ENCODE measurements around the gene NR5A1. TPM values are rescaled to one million over a fixed set of nuclear protein-coding genes. Genes with fewer than 3 reads are reported as not detected.

NR5A1 gene
- total and polyA plus RNA-seq, 10 of the 15 experiments (the other 5 are each of a cell fraction or from before 2014, with no cell fraction given): 0.06 to 0.24 (median 0.08) TPM; not detected in 5

DNA sequence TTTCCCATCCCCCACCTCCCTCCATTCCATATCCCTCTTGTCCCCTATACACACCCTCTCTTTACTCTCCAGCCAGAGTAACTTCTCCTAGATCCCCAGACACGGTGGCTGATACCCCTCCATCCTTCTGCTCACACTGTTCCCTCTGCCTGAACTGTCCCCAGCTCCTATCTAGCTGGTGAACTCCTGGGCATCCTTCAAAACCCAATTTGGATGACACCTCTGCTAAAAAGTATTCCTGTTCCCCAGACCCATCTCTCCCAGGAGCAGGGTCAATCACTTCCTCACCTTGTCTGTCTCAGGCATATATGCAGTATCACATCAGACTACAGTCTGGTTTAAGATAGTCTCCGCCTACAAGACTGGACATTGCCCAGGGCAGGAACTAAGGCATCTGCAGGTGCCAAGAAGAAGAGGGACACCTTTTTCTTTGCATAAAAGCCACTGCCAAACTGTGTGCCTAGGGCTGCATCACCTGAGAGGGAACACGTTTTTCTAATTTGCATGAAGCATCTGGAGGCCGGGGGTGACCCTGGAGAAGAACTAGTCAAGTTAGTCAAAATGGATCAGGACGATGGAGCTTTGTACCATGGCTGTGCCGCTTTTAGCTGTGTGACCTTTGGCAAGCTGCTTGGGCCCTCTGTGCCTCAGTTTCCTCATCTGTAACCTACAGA is 27.1 kb downstream of the NR5A1 start (continued):
- TF ChIP-seq, protein P1, sequence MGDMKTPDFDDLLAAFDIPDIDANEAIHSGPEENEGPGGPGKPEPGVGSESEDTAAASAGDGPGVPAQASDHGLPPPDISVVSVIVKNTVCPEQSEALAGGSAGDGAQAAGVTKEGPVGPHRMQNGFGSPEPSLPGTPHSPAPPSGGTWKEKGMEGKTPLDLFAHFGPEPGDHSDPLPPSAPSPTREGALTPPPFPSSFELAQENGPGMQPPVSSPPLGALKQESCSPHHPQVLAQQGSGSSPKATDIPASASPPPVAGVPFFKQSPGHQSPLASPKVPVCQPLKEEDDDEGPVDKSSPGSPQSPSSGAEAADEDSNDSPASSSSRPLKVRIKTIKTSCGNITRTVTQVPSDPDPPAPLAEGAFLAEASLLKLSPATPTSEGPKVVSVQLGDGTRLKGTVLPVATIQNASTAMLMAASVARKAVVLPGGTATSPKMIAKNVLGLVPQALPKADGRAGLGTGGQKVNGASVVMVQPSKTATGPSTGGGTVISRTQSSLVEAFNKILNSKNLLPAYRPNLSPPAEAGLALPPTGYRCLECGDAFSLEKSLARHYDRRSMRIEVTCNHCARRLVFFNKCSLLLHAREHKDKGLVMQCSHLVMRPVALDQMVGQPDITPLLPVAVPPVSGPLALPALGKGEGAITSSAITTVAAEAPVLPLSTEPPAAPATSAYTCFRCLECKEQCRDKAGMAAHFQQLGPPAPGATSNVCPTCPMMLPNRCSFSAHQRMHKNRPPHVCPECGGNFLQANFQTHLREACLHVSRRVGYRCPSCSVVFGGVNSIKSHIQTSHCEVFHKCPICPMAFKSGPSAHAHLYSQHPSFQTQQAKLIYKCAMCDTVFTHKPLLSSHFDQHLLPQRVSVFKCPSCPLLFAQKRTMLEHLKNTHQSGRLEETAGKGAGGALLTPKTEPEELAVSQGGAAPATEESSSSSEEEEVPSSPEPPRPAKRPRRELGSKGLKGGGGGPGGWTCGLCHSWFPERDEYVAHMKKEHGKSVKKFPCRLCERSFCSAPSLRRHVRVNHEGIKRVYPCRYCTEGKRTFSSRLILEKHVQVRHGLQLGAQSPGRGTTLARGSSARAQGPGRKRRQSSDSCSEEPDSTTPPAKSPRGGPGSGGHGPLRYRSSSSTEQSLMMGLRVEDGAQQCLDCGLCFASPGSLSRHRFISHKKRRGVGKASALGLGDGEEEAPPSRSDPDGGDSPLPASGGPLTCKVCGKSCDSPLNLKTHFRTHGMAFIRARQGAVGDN (IDR thresholded peaks at IDR 0.05): no peak
- no peak for TF ChIP-seq EZH2 (IDR thresholded peaks at IDR 0.05; ENCODE audit: borderline replicate concordance, control insufficient read depth, low read depth, low read length)
- TF ChIP-seq RFX5 (IDR thresholded peaks at IDR 0.05; ENCODE audit: low read depth, low read length): no peak
- TF ChIP-seq SP1 (IDR thresholded peaks at IDR 0.05; ENCODE audit: low read depth, low read length): no peak

DNA sequence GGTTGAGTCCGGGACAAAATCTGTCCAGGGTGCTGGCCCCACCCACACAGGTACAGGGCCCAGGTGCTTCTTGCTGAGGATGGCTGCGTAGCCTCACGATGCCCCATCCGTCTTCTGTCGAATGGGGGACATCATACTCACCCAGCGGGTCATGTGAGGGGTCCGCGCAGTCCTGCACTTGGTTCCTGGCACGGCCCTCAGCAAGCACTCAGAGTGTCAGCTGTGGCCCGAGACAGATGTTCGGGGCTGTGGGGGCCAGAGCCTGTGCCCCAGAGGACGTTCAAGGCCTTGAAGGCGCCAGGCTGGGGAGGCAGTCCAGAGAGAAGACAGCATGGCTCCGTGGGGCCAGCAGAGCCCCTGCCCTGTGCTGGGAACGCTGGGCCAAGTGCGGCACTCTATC is 27.8 kb downstream of the NR5A1 start:
- Histone ChIP-seq H3K9me3 (replicated peaks; ENCODE audit: control insufficient read depth, insufficient read depth, low read length) (no peaks in the 10 kb centered on the region), H3K36me3 (ENCODE audit: control insufficient read depth in 2 of 2, insufficient read depth in 2 of 2, low read length in 1 of 2) (no peaks in the 10 kb centered on the region), H3K4me2 (ENCODE audit: control insufficient read depth, insufficient read depth) (no peak overlapping the region), H3K27me3 (replicated peaks in 1 of 2; ENCODE audit: control insufficient read depth in 2 of 2, insufficient read depth in 2 of 2, low read length in 1 of 2) (peaks cover 2 to 3% of the 10 kb centered on the region in 2 experiments; a peak in 3 of 4 replicates), H3K9ac (ENCODE audit: control insufficient read depth, insufficient read depth, low read length) (no peak overlapping the region), H3K27ac (ENCODE audit: control insufficient read depth, insufficient read depth) (no peak overlapping the region), H2AFZ (ENCODE audit: control insufficient read depth, low read depth, low read length) (no peak overlapping the region), H4K20me1 (ENCODE audit: control insufficient read depth, insufficient read depth) (no peaks in the 10 kb centered on the region), H3K79me2 (ENCODE audit: control insufficient read depth, insufficient read depth, low read length) (no peaks in the 10 kb centered on the region), H3K4me1 (ENCODE audit: control insufficient read depth, insufficient read depth, low read length) (no peaks in the 10 kb centered on the region), H3K4me3 (no peak overlapping the region)
- in situ Hi-C loops (cut with MboI) (no loop called here), intact Hi-C loops (cut with micrococcal nuclease; ENCODE audit: unreplicated experiment) (no loop called here)
- WGBS (ENCODE audit: insufficient coverage, insufficient replicate concordance, low lambda C conversion rate, missing lambda C conversion rate): 60% methylated on average over 15 of the region's 16 CpGs
- CTCF ChIA-PET: no interaction called here
- SMC1A ChIA-PET (ENCODE audit: uncharacterized antibody, unreplicated experiment): no interaction called here
- FAIRE-seq (no peak), ATAC-seq (no peak), DNase-seq (ENCODE audit: low read depth, low spot score) (no peak)
- RAD21 ChIA-PET (ENCODE audit: unreplicated experiment): no interaction called here
- POLR2A ChIA-PET: no interaction called here
- BruUV-seq (replicated peaks): no TSS peak
- TF ChIP-seq RBBP5 (conservative IDR thresholded peaks at IDR 0.05) (no peak), MXI1 (IDR thresholded peaks at IDR 0.05; ENCODE audit: low read depth, low read length) (no peak), PAX8 (IDR thresholded peaks at IDR 0.05) (no peak), SIX5 (IDR thresholded peaks at IDR 0.05; ENCODE audit: low read depth, low read length, severe bottlenecking) (no peak)
